Measurements from ENCODE around the gene RAPGEF6. TPM values are rescaled to one million over a fixed set of nuclear protein-coding genes. Genes with fewer than 3 reads are reported as not detected.

The RAPGEF6 gene
- polyA plus RNA-seq, 1 donor from 2014 or later: 121 TPM

- TF ChIP-seq MXI1 (conservative IDR thresholded peaks at IDR 0.05; ENCODE audit: poor library complexity, severe bottlenecking) (no peak), EP300 (conservative IDR thresholded peaks at IDR 0.05; ENCODE audit: poor library complexity, severe bottlenecking) (no peak), POLR2AphosphoS5 (IDR thresholded peaks at IDR 0.05) (no peak), REST (IDR thresholded peaks at IDR 0.05; ENCODE audit: borderline replicate concordance) (no peak), EZH2 (IDR thresholded peaks at IDR 0.05; ENCODE audit: borderline replicate concordance, insufficient read depth, low read length, poor library complexity, severe bottlenecking) (no peak), CTCF (IDR thresholded peaks at IDR 0.05; ENCODE audit: poor library complexity, severe bottlenecking) (no peak), TAF1 (IDR thresholded peaks at IDR 0.05; ENCODE audit: low read depth) (no peak), RAD21 (conservative IDR thresholded peaks at IDR 0.05) (no peak)
- Histone ChIP-seq H3K4me3 (ENCODE audit: low read length) (no peak overlapping the region), H3K27me3 (ENCODE audit: insufficient read depth, low read depth, low read length) (no peaks in the 10 kb centered on the region), H3K9me3 (ENCODE audit: low read length) (no peaks in the 10 kb centered on the region), H3K9me2 (ENCODE audit: insufficient read depth, low read length) (no peaks in the 10 kb centered on the region), H3F3A (ENCODE audit: insufficient read depth, low read length, poor library complexity, severe bottlenecking) (no peaks in the 10 kb centered on the region), H2AFZ (ENCODE audit: low read depth, low read length) (no peak overlapping the region), H3K4me2 (ENCODE audit: low read length) (no peak overlapping the region), H3K27ac (ENCODE audit: low read length) (no peak overlapping the region), H3K79me2 (replicated peaks; ENCODE audit: insufficient read depth, low read length) (no peaks in the 10 kb centered on the region), H4K20me1 (ENCODE audit: insufficient read depth) (no peaks in the 10 kb centered on the region), H3K36me3 (ENCODE audit: insufficient read depth, low read length) (no peaks in the 10 kb centered on the region), H3K9ac (ENCODE audit: low read length) (no peak overlapping the region)
These were observed 172.6 kb downstream of the RAPGEF6 start for GRCh38 chr5:131462454-131462853.

GRCh38 chr5:131461742-131462141, 173.3 kb downstream of the RAPGEF6 start:
- TF ChIP-seq EZH2 (IDR thresholded peaks at IDR 0.05; ENCODE audit: borderline replicate concordance, insufficient read depth, low read length, poor library complexity, severe bottlenecking) (no peak), RAD21 (conservative IDR thresholded peaks at IDR 0.05) (no peak), CTCF (IDR thresholded peaks at IDR 0.05; ENCODE audit: poor library complexity, severe bottlenecking) (no peak), MXI1 (conservative IDR thresholded peaks at IDR 0.05; ENCODE audit: poor library complexity, severe bottlenecking) (no peak), SMC3 (conservative IDR thresholded peaks at IDR 0.05; ENCODE audit: poor library complexity) (no peak), REST (IDR thresholded peaks at IDR 0.05; ENCODE audit: borderline replicate concordance) (no peak), POLR2AphosphoS5 (IDR thresholded peaks at IDR 0.05) (no peak), TAF1 (IDR thresholded peaks at IDR 0.05; ENCODE audit: low read depth) (no peak), EP300 (conservative IDR thresholded peaks at IDR 0.05; ENCODE audit: poor library complexity, severe bottlenecking) (no peak)
- Histone ChIP-seq H3F3A (ENCODE audit: insufficient read depth, low read length, poor library complexity, severe bottlenecking) (no peaks in the 10 kb centered on the region), H3K4me2 (ENCODE audit: low read length) (no peak overlapping the region), H3K27ac (ENCODE audit: low read length) (no peak overlapping the region), H3K36me3 (ENCODE audit: insufficient read depth, low read length) (no peaks in the 10 kb centered on the region), H2AFZ (ENCODE audit: low read depth, low read length) (no peak overlapping the region), H3K4me3 (ENCODE audit: low read length) (no peak overlapping the region), H3K27me3 (ENCODE audit: insufficient read depth, low read depth, low read length) (no peaks in the 10 kb centered on the region), H3K79me2 (replicated peaks; ENCODE audit: insufficient read depth, low read length) (no peaks in the 10 kb centered on the region), H3K9me3 (ENCODE audit: low read length) (no peaks in the 10 kb centered on the region), H3K9ac (ENCODE audit: low read length) (no peak overlapping the region), H4K20me1 (ENCODE audit: insufficient read depth) (no peaks in the 10 kb centered on the region), H3K9me2 (ENCODE audit: insufficient read depth, low read length) (no peaks in the 10 kb centered on the region)

Measured in neural cell (in vitro differentiated cells).